ENCODE measurements around the gene SPPL3.

- TF ChIP-seq CTCF (IDR thresholded peaks at IDR 0.05) (no peak), POLR2A (IDR thresholded peaks at IDR 0.05) (no peak)
Observed at GRCh38 chr12:120845696-120846095, 58.5 kb downstream of the SPPL3 start.
